Measurements from ENCODE around the gene OR4D1.

DNA sequence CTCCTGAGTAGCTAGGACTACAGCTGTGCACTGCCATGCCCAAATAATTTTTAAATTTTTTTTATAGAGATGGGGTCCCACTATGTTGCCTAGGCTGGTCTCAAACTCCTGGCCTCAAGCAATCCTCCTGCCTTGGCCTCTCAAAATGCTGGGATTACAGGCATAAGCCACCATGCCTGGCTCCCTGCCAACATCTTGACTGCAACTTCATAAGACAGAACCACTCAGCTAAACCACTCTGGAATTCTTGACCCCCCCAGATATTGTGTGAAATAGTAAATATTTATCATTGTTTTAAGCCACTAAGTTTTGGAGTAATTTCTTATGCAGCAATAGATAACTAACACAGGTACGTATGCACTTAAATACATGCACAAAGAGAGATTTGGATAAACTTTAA lies 39.0 kb upstream of the OR4D1 start:
- TF ChIP-seq CTCF (IDR thresholded peaks at IDR 0.05; ENCODE audit: poor library complexity) (no peak), EZH2 (IDR thresholded peaks at IDR 0.05; ENCODE audit: borderline replicate concordance) (no peak)

Data from hepatocyte (in vitro differentiated cells).